Measurements from ENCODE around the gene PACRG. TPM values are rescaled to one million over a fixed set of nuclear protein-coding genes. Genes with fewer than 3 reads are reported as not detected.

Gene PACRG
- total RNA-seq, 2 donors from 2014 or later: 1.7 TPM; not detected in 1

DNA sequence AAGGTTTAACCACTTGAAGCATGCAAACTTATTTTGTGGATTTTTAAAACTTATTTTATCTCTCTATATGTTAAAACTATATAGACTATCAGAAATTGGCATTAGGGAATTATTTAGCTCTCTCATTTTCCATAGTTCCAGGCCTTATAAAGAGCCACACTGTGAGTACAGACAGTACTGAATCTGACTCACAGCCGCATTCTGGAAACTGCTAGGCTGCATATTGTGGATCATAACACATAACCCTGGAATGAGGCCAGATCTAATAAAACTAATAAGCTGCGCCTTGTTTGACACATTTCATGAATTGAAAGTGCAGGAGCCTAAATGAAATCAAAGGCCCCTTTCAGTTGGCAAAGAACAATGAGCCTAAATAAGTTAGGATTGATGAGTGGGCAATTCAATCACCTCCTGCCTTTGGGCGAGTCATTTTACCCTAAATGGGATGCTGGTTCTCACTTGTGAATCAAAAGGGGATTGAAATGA lies 308.4 kb downstream of the PACRG start:
- intact Hi-C loops (cut with DNase I): no loop called here
- TF ChIP-seq, protein P1, sequence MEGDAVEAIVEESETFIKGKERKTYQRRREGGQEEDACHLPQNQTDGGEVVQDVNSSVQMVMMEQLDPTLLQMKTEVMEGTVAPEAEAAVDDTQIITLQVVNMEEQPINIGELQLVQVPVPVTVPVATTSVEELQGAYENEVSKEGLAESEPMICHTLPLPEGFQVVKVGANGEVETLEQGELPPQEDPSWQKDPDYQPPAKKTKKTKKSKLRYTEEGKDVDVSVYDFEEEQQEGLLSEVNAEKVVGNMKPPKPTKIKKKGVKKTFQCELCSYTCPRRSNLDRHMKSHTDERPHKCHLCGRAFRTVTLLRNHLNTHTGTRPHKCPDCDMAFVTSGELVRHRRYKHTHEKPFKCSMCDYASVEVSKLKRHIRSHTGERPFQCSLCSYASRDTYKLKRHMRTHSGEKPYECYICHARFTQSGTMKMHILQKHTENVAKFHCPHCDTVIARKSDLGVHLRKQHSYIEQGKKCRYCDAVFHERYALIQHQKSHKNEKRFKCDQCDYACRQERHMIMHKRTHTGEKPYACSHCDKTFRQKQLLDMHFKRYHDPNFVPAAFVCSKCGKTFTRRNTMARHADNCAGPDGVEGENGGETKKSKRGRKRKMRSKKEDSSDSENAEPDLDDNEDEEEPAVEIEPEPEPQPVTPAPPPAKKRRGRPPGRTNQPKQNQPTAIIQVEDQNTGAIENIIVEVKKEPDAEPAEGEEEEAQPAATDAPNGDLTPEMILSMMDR (IDR thresholded peaks at IDR 0.05): no peak
- H3K9me3 ChIP-seq: no peaks in the 10 kb centered on the region

DNA sequence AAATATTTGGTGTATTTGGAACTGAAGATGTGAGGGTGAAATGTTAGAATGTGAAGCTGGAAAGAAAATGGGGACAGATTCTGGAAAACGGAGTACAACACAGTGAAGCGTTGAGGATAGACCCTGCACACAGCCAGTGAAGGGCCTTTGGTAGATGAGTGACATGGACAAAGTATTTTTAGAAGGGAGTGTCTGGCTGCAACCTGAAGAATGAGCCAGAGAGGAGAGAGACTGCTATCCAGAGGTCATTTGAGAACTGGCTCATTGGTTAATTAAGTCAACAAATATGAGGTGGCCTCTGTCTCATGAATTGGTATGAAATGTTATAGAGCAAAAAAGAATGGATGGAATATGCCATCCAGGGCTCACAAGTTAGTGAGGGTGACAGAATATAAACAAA lies 310.5 kb downstream of the PACRG start:
- Histone ChIP-seq H3K9me3 (no peaks in the 10 kb centered on the region), H3K27ac (no peak overlapping the region), H3K4me1 (no peaks in the 10 kb centered on the region), H3K4me3 (no peak overlapping the region), H3K36me3 (no peaks in the 10 kb centered on the region), H3K27me3 (no peaks in the 10 kb centered on the region), H3K9ac (ENCODE audit: low read depth in 2 of 2, low read length in 2 of 2) (no peak overlapping the region)
- no peak for DNase-seq
- intact Hi-C loops (cut with DNase I): no loop called here
- TF ChIP-seq, protein P1 (IDR thresholded peaks at IDR 0.05): no peak

More for the DNA sequence above, 308.4 kb downstream of the PACRG start:
- no peak for DNase-seq
- no peak overlapping the region for H3K27ac ChIP-seq
- H3K9ac ChIP-seq (ENCODE audit: low read depth in 2 of 2, low read length in 2 of 2): no peak overlapping the region
- no peak overlapping the region for H3K4me3 ChIP-seq
- no peaks in the 10 kb centered on the region for H3K27me3 ChIP-seq
- H3K36me3 ChIP-seq: no peaks in the 10 kb centered on the region
- H3K4me1 ChIP-seq: no peaks in the 10 kb centered on the region

DNA sequence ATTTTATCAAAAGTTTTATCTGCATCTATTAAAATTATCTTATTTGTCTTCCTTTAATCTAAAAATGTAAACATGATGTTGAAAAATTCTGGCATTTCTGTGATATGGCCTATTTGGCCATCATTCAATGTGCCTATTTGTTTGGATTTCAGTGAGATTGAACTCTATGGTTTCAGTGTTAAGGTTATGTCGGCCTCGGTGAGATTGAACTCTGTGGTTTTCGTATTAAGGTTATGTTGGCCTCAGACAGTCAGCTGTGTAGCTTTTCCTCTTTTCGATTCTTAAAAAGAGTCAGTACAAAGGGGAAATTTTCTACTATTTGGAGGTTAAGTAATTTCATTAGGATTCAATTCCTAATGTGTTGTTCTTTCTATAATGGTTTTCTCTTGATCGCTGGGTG lies 320.6 kb downstream of the PACRG start:
- no peak for DNase-seq
- Histone ChIP-seq H3K27ac (no peak overlapping the region), H3K9me3 (no peaks in the 10 kb centered on the region), H3K4me3 (no peak overlapping the region), H3K4me1 (no peaks in the 10 kb centered on the region), H3K36me3 (no peaks in the 10 kb centered on the region), H3K9ac (ENCODE audit: low read depth in 2 of 2, low read length in 2 of 2) (no peak overlapping the region), H3K27me3 (no peaks in the 10 kb centered on the region)
- TF ChIP-seq, protein P1 (IDR thresholded peaks at IDR 0.05): no peak
- intact Hi-C loops (cut with DNase I): no loop called here

DNA sequence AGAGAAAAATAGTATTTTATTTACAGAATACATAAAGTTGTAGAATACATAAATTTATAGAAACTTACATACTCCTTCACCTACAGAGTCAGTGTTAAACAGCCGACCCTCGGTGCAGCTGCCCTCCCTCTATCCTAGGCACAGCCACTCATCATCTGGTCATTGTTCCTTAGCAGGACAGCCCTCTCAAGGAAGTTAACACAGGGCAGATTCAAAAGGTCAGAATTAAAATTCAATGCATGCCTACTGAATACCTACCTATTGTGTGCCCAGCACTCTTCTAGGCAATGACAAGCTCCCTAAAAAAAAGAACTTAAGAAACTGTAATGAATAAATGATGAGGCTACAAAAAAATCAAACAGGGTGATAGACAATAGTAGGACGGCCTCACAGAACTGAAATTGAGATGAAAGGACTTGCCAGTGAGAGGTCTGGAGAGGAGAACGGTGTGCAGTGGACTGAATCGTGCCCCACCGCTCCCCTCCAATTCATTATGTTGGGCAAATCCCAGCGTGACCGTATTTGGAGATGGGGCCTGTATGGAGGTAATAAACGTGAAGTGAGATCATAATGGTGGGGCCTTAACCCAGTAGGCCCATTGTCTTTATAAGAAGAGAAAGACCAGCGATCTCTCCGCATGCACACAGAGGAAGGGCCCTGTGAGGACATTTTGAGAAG lies 326.0 kb downstream of the PACRG start:
- Histone ChIP-seq H3K36me3 (no peaks in the 10 kb centered on the region), H3K4me1 (no peaks in the 10 kb centered on the region), H3K27me3 (no peaks in the 10 kb centered on the region), H3K9ac (ENCODE audit: low read depth in 2 of 2, low read length in 2 of 2) (no peak overlapping the region), H3K27ac (no peak overlapping the region), H3K4me3 (no peak overlapping the region), H3K9me3 (no peaks in the 10 kb centered on the region)
- no peak for DNase-seq
- intact Hi-C loops (cut with DNase I): no loop called here
- TF ChIP-seq, protein P1 (IDR thresholded peaks at IDR 0.05): no peak

DNA sequence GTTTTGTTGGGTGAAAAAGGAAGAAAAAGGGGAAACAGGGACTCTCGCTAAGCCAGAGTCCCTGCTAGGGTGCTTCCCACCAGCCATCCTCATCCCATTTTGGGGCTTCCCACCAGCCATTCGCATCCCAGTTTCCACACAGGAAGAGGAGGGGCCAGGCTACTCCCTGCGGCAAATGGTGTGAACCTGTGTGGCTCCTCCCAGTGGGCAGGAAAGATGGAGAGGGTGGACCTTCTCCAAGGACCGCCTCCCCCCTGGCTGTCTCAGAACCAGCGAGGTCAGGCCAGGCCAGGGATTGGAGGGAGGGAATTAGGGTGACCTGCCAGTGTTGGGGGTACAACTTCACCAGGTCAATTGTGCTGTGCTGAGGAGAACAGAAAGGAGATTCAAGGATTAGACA lies 326.9 kb downstream of the PACRG start:
- no peaks in the 10 kb centered on the region for H3K9me3 ChIP-seq
- intact Hi-C loops (cut with DNase I): no loop called here
- H3K27ac ChIP-seq: no peak overlapping the region
- DNase-seq: no peak
- H3K36me3 ChIP-seq: no peaks in the 10 kb centered on the region
- TF ChIP-seq, protein P1 (IDR thresholded peaks at IDR 0.05): no peak
- no peak overlapping the region for H3K4me3 ChIP-seq
- H3K4me1 ChIP-seq: no peaks in the 10 kb centered on the region
- no peaks in the 10 kb centered on the region for H3K27me3 ChIP-seq
- H3K9ac ChIP-seq (ENCODE audit: low read depth in 2 of 2, low read length in 2 of 2): no peak overlapping the region
